Peyer's patch (tissue), 4 donors: ENCODE measurements around the gene JMJD4. TPM values are rescaled to one million over a fixed set of nuclear protein-coding genes. Genes with fewer than 3 reads are reported as not detected.

Experiments used
- DNase-seq, 3 donors: peaks; one replicate each; pipeline ENCODE4 v3.0.0-alpha.2; 2017 to 2019
- H3K27ac ChIP-seq, 4 donors: fragments of 200-600 bp; sonication (generic); one replicate each; pipeline ENCODE4 v1.5.1; 2016 to 2019
- H3K27me3 ChIP-seq, 2 donors: fragments of 200-600 bp; sonication (generic); one replicate each; pipeline ENCODE4 v1.5.1; 2019
- H3K36me3 ChIP-seq, 3 donors: fragments of 200-600 bp; sonication (generic); one replicate each; pipeline ENCODE4 v1.5.1; 2016 to 2019
- H3K4me1 ChIP-seq, 4 donors: fragments of 200-600 bp; sonication (generic); one replicate each; pipeline ENCODE4 v1.5.1; 2016 to 2019
- H3K4me3 ChIP-seq, 4 donors: fragments of 200-600 bp; sonication (generic); 1 replicate in 3 of 4; 2 replicates in 1 of 4; pipeline ENCODE4 v1.5.1; 2016 to 2019; ENCODE audit warnings: mild to moderate bottlenecking in 1 of 4
- H3K9me3 ChIP-seq, 4 donors: fragments of 200-600 bp; sonication (generic); one replicate each; pipeline ENCODE4 v1.5.1; 2016 to 2019; ENCODE audit warnings: mild to moderate bottlenecking in 1 of 4
- POLR2A ChIP-seq, 2 donors: fragments of 450-650 bp; IDR thresholded peaks; one replicate each; pipeline ENCODE4 v1.5.1; 2017; ENCODE audit warnings: antibody characterized with exemption in 2 of 2, mild to moderate bottlenecking in 2 of 2, moderate library complexity in 2 of 2
- total RNA-seq, 4 donors: library from RNA; depleted of rRNA; stranded (reverse); fragments of >200 nt; gene quantifications; one replicate each; pipeline ENCODE4 v1.1.0, GENCODE V29; 2016
- TF ChIP-seq, protein P1 (sequence below), 6 experiments: fragments of 450-650 bp in 4 of 6; fragments of 200-600 bp in 2 of 6; sonication (generic) in 1 of 6; IDR thresholded peaks; one replicate each; pipeline ENCODE4 v1.5.1; 2017 to 2019; ENCODE audit warnings: antibody characterized with exemption in 6 of 6, mild to moderate bottlenecking in 3 of 6, moderate library complexity in 1 of 6

The JMJD4 gene
- total RNA-seq, 4 donors from 2014 or later = 14.9 to 28.4 (median 20.7) TPM

DNA sequence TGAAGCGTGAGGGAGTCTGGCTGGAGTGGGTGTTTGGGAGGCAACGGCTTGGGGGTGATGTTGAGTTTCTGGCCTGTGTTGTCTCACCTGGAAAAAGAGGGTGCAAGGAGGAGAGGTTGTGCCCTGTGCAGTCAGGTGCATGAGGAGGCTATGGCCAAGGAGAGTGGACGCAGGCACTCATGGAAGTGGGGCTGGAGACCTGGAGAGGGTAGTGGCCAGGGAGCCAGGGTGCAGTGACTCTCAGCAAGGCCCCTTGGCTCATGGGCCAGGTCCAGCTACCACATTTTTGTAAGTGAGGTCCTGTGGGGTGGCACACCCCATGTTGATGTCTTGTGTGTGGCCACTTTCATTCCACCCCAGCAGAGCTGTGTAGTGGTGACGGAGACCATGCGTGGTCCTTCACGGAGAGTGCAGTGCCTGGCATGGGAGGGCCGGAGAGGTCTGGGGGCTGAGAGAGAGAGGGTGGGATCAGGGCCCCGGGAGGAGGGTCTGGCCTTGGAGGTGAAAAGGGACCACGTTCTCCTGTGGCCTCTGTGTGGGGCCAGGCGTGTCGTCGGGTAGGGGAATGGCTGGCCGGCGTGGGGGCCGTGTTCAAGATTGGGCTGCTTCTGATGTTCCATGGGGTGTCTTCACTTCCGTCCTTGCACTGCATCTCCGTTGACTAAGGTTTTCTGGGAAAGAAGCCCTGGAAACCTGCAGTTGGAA lies 6.2 kb upstream of the JMJD4 start:
- Histone ChIP-seq H3K4me3 (no peak overlapping the region), H3K36me3 (no peaks in the 10 kb centered on the region), H3K27me3 (no peaks in the 10 kb centered on the region), H3K27ac (no peak overlapping the region), H3K9me3 (no peaks in the 10 kb centered on the region), H3K4me1 (peaks cover 0 to 8% (median 0%) of the 10 kb centered on the region in 4 donors)
- TF ChIP-seq, protein P1, sequence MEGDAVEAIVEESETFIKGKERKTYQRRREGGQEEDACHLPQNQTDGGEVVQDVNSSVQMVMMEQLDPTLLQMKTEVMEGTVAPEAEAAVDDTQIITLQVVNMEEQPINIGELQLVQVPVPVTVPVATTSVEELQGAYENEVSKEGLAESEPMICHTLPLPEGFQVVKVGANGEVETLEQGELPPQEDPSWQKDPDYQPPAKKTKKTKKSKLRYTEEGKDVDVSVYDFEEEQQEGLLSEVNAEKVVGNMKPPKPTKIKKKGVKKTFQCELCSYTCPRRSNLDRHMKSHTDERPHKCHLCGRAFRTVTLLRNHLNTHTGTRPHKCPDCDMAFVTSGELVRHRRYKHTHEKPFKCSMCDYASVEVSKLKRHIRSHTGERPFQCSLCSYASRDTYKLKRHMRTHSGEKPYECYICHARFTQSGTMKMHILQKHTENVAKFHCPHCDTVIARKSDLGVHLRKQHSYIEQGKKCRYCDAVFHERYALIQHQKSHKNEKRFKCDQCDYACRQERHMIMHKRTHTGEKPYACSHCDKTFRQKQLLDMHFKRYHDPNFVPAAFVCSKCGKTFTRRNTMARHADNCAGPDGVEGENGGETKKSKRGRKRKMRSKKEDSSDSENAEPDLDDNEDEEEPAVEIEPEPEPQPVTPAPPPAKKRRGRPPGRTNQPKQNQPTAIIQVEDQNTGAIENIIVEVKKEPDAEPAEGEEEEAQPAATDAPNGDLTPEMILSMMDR (IDR thresholded peaks at IDR 0.05) = no peak
- TF ChIP-seq POLR2A (IDR thresholded peaks at IDR 0.05) = no peak
- no peak for DNase-seq

DNA sequence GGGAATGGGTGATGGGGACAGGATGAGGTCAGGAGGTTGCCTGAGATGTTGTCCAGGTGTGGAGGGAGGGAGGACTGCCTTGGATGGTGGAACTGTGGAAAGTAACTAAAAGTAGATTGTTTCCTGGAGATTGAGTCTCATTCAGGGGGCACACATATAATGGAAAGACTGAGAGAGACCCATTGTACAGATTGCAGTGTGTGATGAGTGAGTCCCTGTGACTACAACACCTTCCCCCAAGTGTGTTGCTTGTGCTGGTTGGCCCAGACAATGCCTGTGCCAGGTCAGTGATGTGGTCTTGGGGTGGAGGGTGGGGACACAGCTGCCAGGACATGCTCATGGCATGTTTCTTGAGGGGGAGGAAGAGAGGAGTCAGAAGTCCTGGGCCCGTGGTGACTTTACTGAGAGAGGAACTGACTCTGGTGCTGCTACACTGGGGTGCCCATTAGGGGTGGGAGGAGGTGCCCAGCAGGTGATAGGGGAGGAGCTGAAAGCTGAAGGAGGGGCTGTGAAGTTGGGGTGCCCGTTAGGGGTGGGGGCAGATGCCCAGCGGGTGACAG lies 5.4 kb upstream of the JMJD4 start:
- Histone ChIP-seq H3K27ac (no peak overlapping the region), H3K36me3 (no peaks in the 10 kb centered on the region), H3K9me3 (no peaks in the 10 kb centered on the region), H3K27me3 (no peaks in the 10 kb centered on the region), H3K4me3 (no peak overlapping the region), H3K4me1 (peaks cover 0 to 14% (median 5%) of the 10 kb centered on the region in 4 donors)
- TF ChIP-seq, protein P1 (IDR thresholded peaks at IDR 0.05) = no peak
- TF ChIP-seq POLR2A (IDR thresholded peaks at IDR 0.05) = no peak
- no peak for DNase-seq

DNA sequence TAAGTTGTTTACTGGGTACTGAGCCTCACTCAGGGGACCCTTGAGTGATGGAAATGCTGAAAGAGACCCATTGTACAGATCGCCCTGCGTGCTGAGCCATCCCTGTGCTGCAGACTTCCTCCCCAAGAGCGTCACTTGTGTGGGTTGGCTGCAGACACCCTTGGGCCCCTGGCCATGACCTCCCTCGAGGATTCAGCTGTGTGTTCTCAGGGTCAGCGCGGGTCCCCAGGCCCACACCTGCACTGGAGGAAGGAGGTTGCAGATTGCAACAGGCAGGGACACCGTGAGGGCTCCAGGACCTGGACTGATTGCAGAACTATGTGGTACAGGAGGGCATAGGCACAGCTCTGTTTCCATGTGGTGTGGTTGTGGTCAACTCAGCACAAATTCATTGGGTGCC lies 4.5 kb upstream of the JMJD4 start:
- TF ChIP-seq POLR2A (IDR thresholded peaks at IDR 0.05) = no peak
- TF ChIP-seq, protein P1 (IDR thresholded peaks at IDR 0.05) = no peak
- no peak for DNase-seq
- H3K27ac ChIP-seq = no peak overlapping the region
- H3K27me3 ChIP-seq = no peaks in the 10 kb centered on the region
- H3K4me1 ChIP-seq = peaks cover 0 to 14% (median 5%) of the 10 kb centered on the region in 4 donors
- no peak overlapping the region for H3K4me3 ChIP-seq
- no peaks in the 10 kb centered on the region for H3K9me3 ChIP-seq
- no peaks in the 10 kb centered on the region for H3K36me3 ChIP-seq

DNA sequence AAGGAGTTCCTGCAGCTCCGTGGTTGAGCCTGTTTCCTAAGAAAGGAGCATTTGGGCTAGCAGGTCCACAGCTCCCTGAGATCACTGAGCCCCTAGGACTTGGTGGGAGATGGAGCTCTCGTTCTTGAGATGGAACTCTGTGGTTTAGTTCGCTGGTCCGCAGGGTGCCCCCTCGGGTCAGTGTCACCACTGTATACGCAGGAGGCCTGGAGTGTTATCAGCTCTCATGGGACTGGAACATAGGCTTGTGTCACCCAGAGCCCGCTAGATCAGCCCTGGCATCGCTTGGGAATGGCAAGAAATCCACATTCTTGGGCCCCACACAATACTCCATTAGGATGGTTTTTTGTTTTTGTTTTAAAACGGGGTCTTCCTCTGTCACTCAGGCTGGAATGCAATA lies 3.7 kb upstream of the JMJD4 start:
- TF ChIP-seq, protein P1 (IDR thresholded peaks at IDR 0.05) = no peak
- TF ChIP-seq POLR2A (IDR thresholded peaks at IDR 0.05) = no peak
- H3K9me3 ChIP-seq = no peaks in the 10 kb centered on the region
- H3K27me3 ChIP-seq = no peaks in the 10 kb centered on the region
- DNase-seq = no peak
- no peak overlapping the region for H3K4me3 ChIP-seq
- peaks cover 0 to 17% (median 9%) of the 10 kb centered on the region in 4 donors for H3K4me1 ChIP-seq
- no peaks in the 10 kb centered on the region for H3K36me3 ChIP-seq
- no peak overlapping the region for H3K27ac ChIP-seq

DNA sequence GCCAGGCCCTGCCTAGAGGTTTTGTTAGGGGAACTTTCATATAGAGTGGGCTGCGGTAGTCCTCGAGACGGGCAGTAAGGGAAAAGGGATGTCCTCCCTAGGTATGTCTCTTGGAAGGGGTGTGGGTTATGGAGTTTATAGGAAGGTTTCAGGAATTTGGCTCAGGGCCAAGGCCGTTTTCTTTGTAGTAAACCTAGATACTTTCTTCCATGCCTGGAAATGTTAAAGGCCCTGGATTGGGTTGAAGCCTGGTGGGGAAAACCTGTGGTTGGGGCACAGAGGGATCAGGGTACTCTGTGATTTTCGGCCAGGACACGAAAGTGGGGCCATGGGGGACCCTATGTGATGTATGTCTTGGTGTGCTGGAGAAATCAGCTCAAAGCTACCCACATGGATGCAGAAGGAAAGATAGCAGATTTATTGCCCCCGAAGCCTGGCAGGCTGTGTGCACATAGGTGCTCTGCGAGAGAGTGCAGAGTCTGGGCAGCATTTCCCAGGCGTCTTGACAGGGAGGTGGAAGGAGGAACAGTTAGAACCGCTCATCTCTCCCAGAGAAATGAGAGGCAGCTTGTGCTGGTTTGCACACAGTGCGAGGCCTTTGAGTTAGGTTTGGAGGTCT lies 1.8 kb upstream of the JMJD4 start:
- Histone ChIP-seq H3K27ac (no peak overlapping the region), H3K4me1 (peaks cover 0 to 22% (median 9%) of the 10 kb centered on the region in 4 donors), H3K27me3 (no peaks in the 10 kb centered on the region), H3K9me3 (no peaks in the 10 kb centered on the region), H3K4me3 (no peak overlapping the region), H3K36me3 (peaks cover 0 to 9% (median 0%) of the 10 kb centered on the region in 3 donors)
- TF ChIP-seq, protein P1 (IDR thresholded peaks at IDR 0.05) = no peak
- no peak for TF ChIP-seq POLR2A (IDR thresholded peaks at IDR 0.05)
- no peak for DNase-seq
